NT2/D1 (cell line): ENCODE results near the gene PRXL2A.

Experiments used
- DNase-seq: peaks from one replicate; pipeline ENCODE4 v3.0.0-alpha.2; 2011; ENCODE audit warnings: low read depth, low spot score
- H3K27me3 ChIP-seq: 2 replicates; pipeline ENCODE4 v1.6.0; 2011; ENCODE audit warnings: mild to moderate bottlenecking; ENCODE audit not compliant: insufficient read length, insufficient read depth
- H3K36me3 ChIP-seq: 2 replicates; pipeline ENCODE4 v1.6.1; 2011; ENCODE audit warnings: mild to moderate bottlenecking, low read length, mixed read lengths; ENCODE audit not compliant: insufficient read depth, insufficient read length
- H3K4me1 ChIP-seq: 2 replicates; pipeline ENCODE4 v1.5.1; 2011; ENCODE audit not compliant: insufficient read depth, insufficient read length
- H3K4me3 ChIP-seq: 2 replicates; pipeline ENCODE4 v1.5.1; 2011; ENCODE audit warnings: low read depth; ENCODE audit not compliant: insufficient read length
- H3K9ac ChIP-seq: 2 replicates; pipeline ENCODE4 v1.6.0; 2011; ENCODE audit warnings: low read depth; ENCODE audit not compliant: insufficient read length
- H3K9me3 ChIP-seq: 2 replicates; pipeline ENCODE4 v1.5.1; 2011; ENCODE audit warnings: mild to moderate bottlenecking, low read length; ENCODE audit not compliant: insufficient read depth
- SUZ12 ChIP-seq: IDR thresholded peaks from 2 replicates; pipeline ENCODE4 v1.6.1; 2011; ENCODE audit not compliant: insufficient read length, insufficient read depth; ENCODE audit errors: extremely low read depth
- YY1 ChIP-seq: IDR thresholded peaks from 2 replicates; pipeline ENCODE4 v1.6.1; 2011; ENCODE audit not compliant: insufficient read length, insufficient read depth
- ZNF274 ChIP-seq: IDR thresholded peaks from 2 replicates; pipeline ENCODE4 v1.6.1; 2011; ENCODE audit warnings: mild to moderate bottlenecking, low read depth, low read length

The PRXL2A gene

GRCh38 chr10:80468002-80468401 lies 59.7 kb downstream of the PRXL2A start:
- H3K9me3 ChIP-seq, result no peaks in the 10 kb centered on the region
- H3K9ac ChIP-seq, result no peak overlapping the region
- peaks cover 15% of the 10 kb centered on the region for H3K4me1 ChIP-seq
- H3K36me3 ChIP-seq, result peaks cover 24% of the 10 kb centered on the region
- H3K27me3 ChIP-seq, result peaks cover 20% of the 10 kb centered on the region
- TF ChIP-seq ZNF274 (no peak), SUZ12 (no peak), YY1 (no peak)
- H3K4me3 ChIP-seq, result no peak overlapping the region
- DNase-seq, result no peak

GRCh38 chr10:80468806-80469421 lies 60.6 kb downstream of the PRXL2A start:
- Histone ChIP-seq H3K36me3 (peaks cover 23% of the 10 kb centered on the region), H3K27me3 (peaks cover 20% of the 10 kb centered on the region), H3K4me1 (peaks cover 11% of the 10 kb centered on the region), H3K9ac (no peak overlapping the region), H3K4me3 (no peak overlapping the region), H3K9me3 (no peaks in the 10 kb centered on the region)
- TF ChIP-seq YY1 (no peak), ZNF274 (no peak), SUZ12 (no peak)
- DNase-seq, result no peak

GRCh38 chr10:80470266-80470665 lies 61.9 kb downstream of the PRXL2A start:
- Histone ChIP-seq H3K4me3 (no peak overlapping the region), H3K27me3 (peaks cover 20% of the 10 kb centered on the region), H3K4me1 (peaks cover 4% of the 10 kb centered on the region), H3K9me3 (no peaks in the 10 kb centered on the region), H3K9ac (no peak overlapping the region), H3K36me3 (peaks cover 22% of the 10 kb centered on the region)
- no peak for TF ChIP-seq YY1
- TF ChIP-seq ZNF274, result no peak
- no peak for TF ChIP-seq SUZ12
- no peak for DNase-seq

GRCh38 chr10:80471001-80471400 lies 62.6 kb downstream of the PRXL2A start:
- no peaks in the 10 kb centered on the region for H3K9me3 ChIP-seq
- H3K4me1 ChIP-seq, result peaks cover 2% of the 10 kb centered on the region
- peaks cover 20% of the 10 kb centered on the region for H3K27me3 ChIP-seq
- DNase-seq, result no peak
- no peak overlapping the region for H3K4me3 ChIP-seq
- peaks cover 22% of the 10 kb centered on the region for H3K36me3 ChIP-seq
- no peak overlapping the region for H3K9ac ChIP-seq
- no peak for TF ChIP-seq SUZ12
- TF ChIP-seq ZNF274, result no peak
- no peak for TF ChIP-seq YY1

GRCh38 chr10:80471715-80472233 lies 63.4 kb downstream of the PRXL2A start:
- DNase-seq, result no peak
- no peak overlapping the region for H3K9ac ChIP-seq
- peaks cover 20% of the 10 kb centered on the region for H3K27me3 ChIP-seq
- H3K36me3 ChIP-seq, result peaks cover 22% of the 10 kb centered on the region
- TF ChIP-seq SUZ12 (no peak), YY1 (no peak), ZNF274 (no peak)
- H3K9me3 ChIP-seq, result no peaks in the 10 kb centered on the region
- peaks cover 2% of the 10 kb centered on the region for H3K4me1 ChIP-seq
- no peak overlapping the region for H3K4me3 ChIP-seq

- Histone ChIP-seq H3K4me3 (no peak overlapping the region), H3K9ac (no peak overlapping the region), H3K4me1 (peaks cover 2% of the 10 kb centered on the region), H3K36me3 (peaks cover 22% of the 10 kb centered on the region), H3K27me3 (peaks cover 20% of the 10 kb centered on the region), H3K9me3 (no peaks in the 10 kb centered on the region)
- TF ChIP-seq ZNF274 (no peak), YY1 (no peak), SUZ12 (no peak)
- DNase-seq, result no peak
Measured at GRCh38 chr10:80472234-80473095, 64.1 kb downstream of the PRXL2A start.

GRCh38 chr10:80473096-80473657 lies 64.8 kb downstream of the PRXL2A start:
- Histone ChIP-seq H3K9ac (no peak overlapping the region), H3K4me3 (no peak overlapping the region), H3K36me3 (peaks cover 22% of the 10 kb centered on the region)

More at GRCh38 chr10:80473096-80473657, 64.8 kb downstream of the PRXL2A start:
- TF ChIP-seq ZNF274, result no peak
- TF ChIP-seq YY1, result no peak
- TF ChIP-seq SUZ12, result no peak
- Histone ChIP-seq H3K27me3 (peaks cover 20% of the 10 kb centered on the region), H3K9me3 (no peaks in the 10 kb centered on the region), H3K4me1 (peaks cover 2% of the 10 kb centered on the region)
- no peak for DNase-seq
